NCI-H1417 treated with DMSO at 0.1 percent for 48 hours (cell line): Measurements from ENCODE around the gene PXDN.

Source experiments
- DNase-seq: peaks from one replicate; lab custom pipeline; 2025; lab: John Stamatoyannopoulos, UW

Gene PXDN

GRCh38 chr2:1584051-1584531, 160.2 kb downstream of the PXDN start:
- DNase-seq = no peak

- DNase-seq = no peak
These were observed 161.4 kb downstream of the PXDN start for GRCh38 chr2:1582891-1583341.

- DNase-seq = no peak
These were observed 162.2 kb downstream of the PXDN start for GRCh38 chr2:1581965-1582625.
